ENCODE results near the gene COL25A1. TPM values are rescaled to one million over a fixed set of nuclear protein-coding genes. Genes with fewer than 3 reads are reported as not detected.

COL25A1 gene
- total and polyA plus RNA-seq, 4 donors: 0.61 to 4.4 (median 2.1) TPM

DNA sequence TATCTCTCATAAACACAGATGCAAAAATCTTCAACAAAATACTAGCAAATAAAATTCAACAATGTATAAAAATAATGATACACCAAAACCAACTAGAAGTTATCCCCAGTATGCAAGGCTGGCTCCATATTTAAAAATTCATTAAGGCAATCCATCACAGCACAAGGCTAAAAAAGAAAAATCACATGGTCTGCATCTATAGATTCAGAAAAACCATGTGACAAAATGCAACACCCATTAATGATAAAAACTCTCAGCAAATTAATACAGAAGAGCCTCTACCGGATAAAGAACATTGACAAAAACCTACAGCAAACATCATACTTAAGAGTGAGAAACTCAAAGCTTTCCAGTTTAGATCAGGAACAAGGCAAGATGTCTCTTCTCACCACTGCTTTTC, 182.6 kb downstream of the COL25A1 start:
- H3K9ac ChIP-seq (ENCODE audit: low read depth in 1 of 2, low read length in 2 of 2): no peak overlapping the region
- WGBS: 95% methylated on average over 1 of the region's 1 CpG
- H3K4me1 ChIP-seq (ENCODE audit: control insufficient read depth in 4 of 4, insufficient read depth in 4 of 4, low read length in 3 of 4): no peaks in the 10 kb centered on the region
- TF ChIP-seq, protein P1, sequence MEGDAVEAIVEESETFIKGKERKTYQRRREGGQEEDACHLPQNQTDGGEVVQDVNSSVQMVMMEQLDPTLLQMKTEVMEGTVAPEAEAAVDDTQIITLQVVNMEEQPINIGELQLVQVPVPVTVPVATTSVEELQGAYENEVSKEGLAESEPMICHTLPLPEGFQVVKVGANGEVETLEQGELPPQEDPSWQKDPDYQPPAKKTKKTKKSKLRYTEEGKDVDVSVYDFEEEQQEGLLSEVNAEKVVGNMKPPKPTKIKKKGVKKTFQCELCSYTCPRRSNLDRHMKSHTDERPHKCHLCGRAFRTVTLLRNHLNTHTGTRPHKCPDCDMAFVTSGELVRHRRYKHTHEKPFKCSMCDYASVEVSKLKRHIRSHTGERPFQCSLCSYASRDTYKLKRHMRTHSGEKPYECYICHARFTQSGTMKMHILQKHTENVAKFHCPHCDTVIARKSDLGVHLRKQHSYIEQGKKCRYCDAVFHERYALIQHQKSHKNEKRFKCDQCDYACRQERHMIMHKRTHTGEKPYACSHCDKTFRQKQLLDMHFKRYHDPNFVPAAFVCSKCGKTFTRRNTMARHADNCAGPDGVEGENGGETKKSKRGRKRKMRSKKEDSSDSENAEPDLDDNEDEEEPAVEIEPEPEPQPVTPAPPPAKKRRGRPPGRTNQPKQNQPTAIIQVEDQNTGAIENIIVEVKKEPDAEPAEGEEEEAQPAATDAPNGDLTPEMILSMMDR (IDR thresholded peaks at IDR 0.05; ENCODE audit: low read depth, low read length, missing input control): no peak
- TF ChIP-seq FOXA2 (IDR thresholded peaks at IDR 0.05) (no peak), HNF4A (conservative IDR thresholded peaks at IDR 0.05) (no peak), RXRA (IDR thresholded peaks at IDR 0.05) (no peak), HNF4G (IDR thresholded peaks at IDR 0.05) (no peak), RAD21 (IDR thresholded peaks at IDR 0.05) (no peak), EGR1 (IDR thresholded peaks at IDR 0.05; ENCODE audit: low read depth in 2 of 2) (no peak), FOXA1 (IDR thresholded peaks at IDR 0.05) (no peak), SP1 (IDR thresholded peaks at IDR 0.05) (no peak)
- TF ChIP-seq, protein P2, sequence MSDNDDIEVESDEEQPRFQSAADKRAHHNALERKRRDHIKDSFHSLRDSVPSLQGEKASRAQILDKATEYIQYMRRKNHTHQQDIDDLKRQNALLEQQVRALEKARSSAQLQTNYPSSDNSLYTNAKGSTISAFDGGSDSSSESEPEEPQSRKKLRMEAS (IDR thresholded peaks at IDR 0.05): no peak
- TF ChIP-seq, protein P3, sequence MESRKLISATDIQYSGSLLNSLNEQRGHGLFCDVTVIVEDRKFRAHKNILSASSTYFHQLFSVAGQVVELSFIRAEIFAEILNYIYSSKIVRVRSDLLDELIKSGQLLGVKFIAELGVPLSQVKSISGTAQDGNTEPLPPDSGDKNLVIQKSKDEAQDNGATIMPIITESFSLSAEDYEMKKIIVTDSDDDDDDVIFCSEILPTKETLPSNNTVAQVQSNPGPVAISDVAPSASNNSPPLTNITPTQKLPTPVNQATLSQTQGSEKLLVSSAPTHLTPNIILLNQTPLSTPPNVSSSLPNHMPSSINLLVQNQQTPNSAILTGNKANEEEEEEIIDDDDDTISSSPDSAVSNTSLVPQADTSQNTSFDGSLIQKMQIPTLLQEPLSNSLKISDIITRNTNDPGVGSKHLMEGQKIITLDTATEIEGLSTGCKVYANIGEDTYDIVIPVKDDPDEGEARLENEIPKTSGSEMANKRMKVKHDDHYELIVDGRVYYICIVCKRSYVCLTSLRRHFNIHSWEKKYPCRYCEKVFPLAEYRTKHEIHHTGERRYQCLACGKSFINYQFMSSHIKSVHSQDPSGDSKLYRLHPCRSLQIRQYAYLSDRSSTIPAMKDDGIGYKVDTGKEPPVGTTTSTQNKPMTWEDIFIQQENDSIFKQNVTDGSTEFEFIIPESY (IDR thresholded peaks at IDR 0.05): no peak
- TF ChIP-seq, protein P4, sequence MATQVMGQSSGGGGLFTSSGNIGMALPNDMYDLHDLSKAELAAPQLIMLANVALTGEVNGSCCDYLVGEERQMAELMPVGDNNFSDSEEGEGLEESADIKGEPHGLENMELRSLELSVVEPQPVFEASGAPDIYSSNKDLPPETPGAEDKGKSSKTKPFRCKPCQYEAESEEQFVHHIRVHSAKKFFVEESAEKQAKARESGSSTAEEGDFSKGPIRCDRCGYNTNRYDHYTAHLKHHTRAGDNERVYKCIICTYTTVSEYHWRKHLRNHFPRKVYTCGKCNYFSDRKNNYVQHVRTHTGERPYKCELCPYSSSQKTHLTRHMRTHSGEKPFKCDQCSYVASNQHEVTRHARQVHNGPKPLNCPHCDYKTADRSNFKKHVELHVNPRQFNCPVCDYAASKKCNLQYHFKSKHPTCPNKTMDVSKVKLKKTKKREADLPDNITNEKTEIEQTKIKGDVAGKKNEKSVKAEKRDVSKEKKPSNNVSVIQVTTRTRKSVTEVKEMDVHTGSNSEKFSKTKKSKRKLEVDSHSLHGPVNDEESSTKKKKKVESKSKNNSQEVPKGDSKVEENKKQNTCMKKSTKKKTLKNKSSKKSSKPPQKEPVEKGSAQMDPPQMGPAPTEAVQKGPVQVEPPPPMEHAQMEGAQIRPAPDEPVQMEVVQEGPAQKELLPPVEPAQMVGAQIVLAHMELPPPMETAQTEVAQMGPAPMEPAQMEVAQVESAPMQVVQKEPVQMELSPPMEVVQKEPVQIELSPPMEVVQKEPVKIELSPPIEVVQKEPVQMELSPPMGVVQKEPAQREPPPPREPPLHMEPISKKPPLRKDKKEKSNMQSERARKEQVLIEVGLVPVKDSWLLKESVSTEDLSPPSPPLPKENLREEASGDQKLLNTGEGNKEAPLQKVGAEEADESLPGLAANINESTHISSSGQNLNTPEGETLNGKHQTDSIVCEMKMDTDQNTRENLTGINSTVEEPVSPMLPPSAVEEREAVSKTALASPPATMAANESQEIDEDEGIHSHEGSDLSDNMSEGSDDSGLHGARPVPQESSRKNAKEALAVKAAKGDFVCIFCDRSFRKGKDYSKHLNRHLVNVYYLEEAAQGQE (IDR thresholded peaks at IDR 0.05): no peak
- H3K36me3 ChIP-seq (ENCODE audit: control insufficient read depth in 4 of 4, insufficient read depth in 3 of 4, low read depth in 1 of 4, low read length in 3 of 4): no peaks in the 10 kb centered on the region
- H3K9me3 ChIP-seq (ENCODE audit: control insufficient read depth in 4 of 4, low read length in 3 of 4): no peaks in the 10 kb centered on the region
- DNase-seq (ENCODE audit: low spot score): no peak
- no peaks in the 10 kb centered on the region for H3K27me3 ChIP-seq (ENCODE audit: control insufficient read depth in 4 of 4, insufficient read depth in 4 of 4, low read length in 3 of 4)
- no peak overlapping the region for H3K4me3 ChIP-seq (ENCODE audit: low read depth in 1 of 3, low read length in 3 of 3)
- no peak overlapping the region for H3K27ac ChIP-seq (ENCODE audit: low read depth in 1 of 2, low read length in 2 of 2)

DNA sequence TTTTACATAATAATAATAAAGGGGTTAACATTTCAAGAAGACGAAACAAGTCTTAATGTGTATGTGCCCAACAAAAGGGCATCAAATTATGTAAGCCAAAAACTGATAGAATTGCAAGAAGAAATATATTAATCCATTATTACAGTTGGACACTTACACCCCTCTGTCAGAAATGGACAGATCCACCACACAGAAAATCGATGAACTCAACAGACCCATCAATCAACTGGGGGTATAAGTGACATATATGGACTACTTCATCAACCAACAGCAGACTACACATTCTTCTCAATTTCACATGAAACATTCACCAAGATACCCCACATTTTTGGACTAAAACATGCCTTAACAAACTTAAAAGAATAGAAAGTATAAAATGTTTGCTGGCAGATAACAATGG, 183.8 kb downstream of the COL25A1 start:
- H3K27ac ChIP-seq (ENCODE audit: low read depth in 1 of 2, low read length in 2 of 2): no peak overlapping the region
- no peaks in the 10 kb centered on the region for H3K9me3 ChIP-seq (ENCODE audit: control insufficient read depth in 4 of 4, low read length in 3 of 4)
- no peaks in the 10 kb centered on the region for H3K27me3 ChIP-seq (ENCODE audit: control insufficient read depth in 4 of 4, insufficient read depth in 4 of 4, low read length in 3 of 4)
- no peaks in the 10 kb centered on the region for H3K36me3 ChIP-seq (ENCODE audit: control insufficient read depth in 4 of 4, insufficient read depth in 3 of 4, low read depth in 1 of 4, low read length in 3 of 4)
- H3K9ac ChIP-seq (ENCODE audit: low read depth in 1 of 2, low read length in 2 of 2): no peak overlapping the region
- 85% methylated on average over 2 of the region's 2 CpGs for WGBS
- no peaks in the 10 kb centered on the region for H3K4me1 ChIP-seq (ENCODE audit: control insufficient read depth in 4 of 4, insufficient read depth in 4 of 4, low read length in 3 of 4)
- no peak for DNase-seq (ENCODE audit: low spot score)
- no peak overlapping the region for H3K4me3 ChIP-seq (ENCODE audit: low read depth in 1 of 3, low read length in 3 of 3)
- TF ChIP-seq, protein P1 (IDR thresholded peaks at IDR 0.05; ENCODE audit: low read depth, low read length, missing input control): no peak
- TF ChIP-seq JUND (IDR thresholded peaks at IDR 0.05) (no peak), RXRA (IDR thresholded peaks at IDR 0.05) (no peak), SP1 (IDR thresholded peaks at IDR 0.05) (no peak), TAF1 (conservative IDR thresholded peaks at IDR 0.05) (no peak), HNF4G (IDR thresholded peaks at IDR 0.05) (no peak), HNF4A (conservative IDR thresholded peaks at IDR 0.05) (no peak), EGR1 (IDR thresholded peaks at IDR 0.05; ENCODE audit: low read depth in 2 of 2) (no peak), FOXA2 (IDR thresholded peaks at IDR 0.05) (no peak), RAD21 (IDR thresholded peaks at IDR 0.05) (no peak)
- TF ChIP-seq, protein P3 (IDR thresholded peaks at IDR 0.05): no peak
- TF ChIP-seq, protein P5, sequence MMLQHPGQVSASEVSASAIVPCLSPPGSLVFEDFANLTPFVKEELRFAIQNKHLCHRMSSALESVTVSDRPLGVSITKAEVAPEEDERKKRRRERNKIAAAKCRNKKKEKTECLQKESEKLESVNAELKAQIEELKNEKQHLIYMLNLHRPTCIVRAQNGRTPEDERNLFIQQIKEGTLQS (IDR thresholded peaks at IDR 0.05): no peak
- TF ChIP-seq, protein P2 (IDR thresholded peaks at IDR 0.05): no peak
